HCT116 (cell line): ENCODE data around the gene ACE.

ENCODE experiments used
- POLR2A ChIP-seq: IDR thresholded peaks from 2 replicates; pipeline ENCODE4 v1.7.0; 2011; ENCODE audit warnings: borderline replicate concordance; ENCODE audit not compliant: insufficient read depth, insufficient read length; ENCODE audit errors: extremely low read depth
- TF ChIP-seq, protein P1 (sequence below), 3 experiments: fragments of 200-600 bp in 1 of 3; sonication (generic) in 1 of 3; IDR thresholded peaks in 2 of 3; conservative IDR thresholded peaks in 1 of 3; 2 replicates each; pipeline ENCODE4 v1.5.1; 2012 to 2017; ENCODE audit warnings: low read depth in 2 of 3, low read length in 2 of 3, antibody characterized with exemption in 1 of 3, borderline replicate concordance in 1 of 3, control low read depth in 1 of 3, mild to moderate bottlenecking in 1 of 3, mixed read lengths in 1 of 3, mixed run types in 1 of 3, moderate library complexity in 1 of 3; ENCODE audit not compliant: insufficient read depth in 1 of 3
- TF ChIP-seq, protein P2 (sequence below): IDR thresholded peaks from 2 replicates; pipeline ENCODE4 v1.6.1; 2012

DNA sequence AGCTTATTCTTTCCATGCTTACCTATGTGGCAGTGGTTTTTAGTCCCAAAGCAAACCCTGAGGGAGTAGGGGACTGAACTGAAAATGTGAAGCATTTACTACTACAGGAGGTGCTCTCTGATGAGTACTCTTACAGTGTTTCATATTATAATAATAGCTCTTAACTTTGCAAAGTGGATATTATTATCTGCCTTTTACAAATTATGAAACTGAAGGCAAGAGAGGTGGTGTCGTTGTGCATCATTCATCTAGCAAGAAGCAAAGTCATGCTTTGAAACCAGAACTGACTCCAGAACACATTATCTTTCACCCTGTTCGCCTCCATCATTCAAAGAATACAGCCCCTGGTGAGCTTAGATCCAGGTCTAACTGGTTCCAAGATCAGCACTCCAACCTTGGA lies 38.1 kb downstream of the ACE start:
- TF ChIP-seq POLR2A = no peak
- TF ChIP-seq, protein P1, sequence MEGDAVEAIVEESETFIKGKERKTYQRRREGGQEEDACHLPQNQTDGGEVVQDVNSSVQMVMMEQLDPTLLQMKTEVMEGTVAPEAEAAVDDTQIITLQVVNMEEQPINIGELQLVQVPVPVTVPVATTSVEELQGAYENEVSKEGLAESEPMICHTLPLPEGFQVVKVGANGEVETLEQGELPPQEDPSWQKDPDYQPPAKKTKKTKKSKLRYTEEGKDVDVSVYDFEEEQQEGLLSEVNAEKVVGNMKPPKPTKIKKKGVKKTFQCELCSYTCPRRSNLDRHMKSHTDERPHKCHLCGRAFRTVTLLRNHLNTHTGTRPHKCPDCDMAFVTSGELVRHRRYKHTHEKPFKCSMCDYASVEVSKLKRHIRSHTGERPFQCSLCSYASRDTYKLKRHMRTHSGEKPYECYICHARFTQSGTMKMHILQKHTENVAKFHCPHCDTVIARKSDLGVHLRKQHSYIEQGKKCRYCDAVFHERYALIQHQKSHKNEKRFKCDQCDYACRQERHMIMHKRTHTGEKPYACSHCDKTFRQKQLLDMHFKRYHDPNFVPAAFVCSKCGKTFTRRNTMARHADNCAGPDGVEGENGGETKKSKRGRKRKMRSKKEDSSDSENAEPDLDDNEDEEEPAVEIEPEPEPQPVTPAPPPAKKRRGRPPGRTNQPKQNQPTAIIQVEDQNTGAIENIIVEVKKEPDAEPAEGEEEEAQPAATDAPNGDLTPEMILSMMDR (IDR thresholded peaks at IDR 0.05 in 2 of 3, conservative IDR thresholded peaks at IDR 0.05 in 1 of 3; ENCODE audit: borderline replicate concordance in 1 of 3, insufficient read depth in 1 of 3, low read depth in 2 of 3, low read length in 2 of 3) = no peak
- TF ChIP-seq, protein P2, sequence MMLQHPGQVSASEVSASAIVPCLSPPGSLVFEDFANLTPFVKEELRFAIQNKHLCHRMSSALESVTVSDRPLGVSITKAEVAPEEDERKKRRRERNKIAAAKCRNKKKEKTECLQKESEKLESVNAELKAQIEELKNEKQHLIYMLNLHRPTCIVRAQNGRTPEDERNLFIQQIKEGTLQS = no peak
